22Rv1 (cell line): ENCODE measurements around the gene TLCD1.
"Not testable (repeated sequence)": the region's sequence is repeated elsewhere in the genome, so short reads cannot be mapped to it uniquely, and the experiment has no call there.

Experiments used
- H3K27ac ChIP-seq: fragments of 450-650 bp; 2 replicates; pipeline ENCODE4 v1.5.1; 2017
- ZFX ChIP-seq: fragments of 450-650 bp; IDR thresholded peaks from 2 replicates; pipeline ENCODE4 v1.6.1; 2017; ENCODE audit warnings: antibody characterized with exemption, borderline replicate concordance
- TF ChIP-seq, protein P1 (sequence below): fragments of 450-650 bp; IDR thresholded peaks from 2 replicates; pipeline ENCODE4 v1.5.1; 2017; ENCODE audit warnings: mild to moderate bottlenecking

Gene TLCD1

DNA sequence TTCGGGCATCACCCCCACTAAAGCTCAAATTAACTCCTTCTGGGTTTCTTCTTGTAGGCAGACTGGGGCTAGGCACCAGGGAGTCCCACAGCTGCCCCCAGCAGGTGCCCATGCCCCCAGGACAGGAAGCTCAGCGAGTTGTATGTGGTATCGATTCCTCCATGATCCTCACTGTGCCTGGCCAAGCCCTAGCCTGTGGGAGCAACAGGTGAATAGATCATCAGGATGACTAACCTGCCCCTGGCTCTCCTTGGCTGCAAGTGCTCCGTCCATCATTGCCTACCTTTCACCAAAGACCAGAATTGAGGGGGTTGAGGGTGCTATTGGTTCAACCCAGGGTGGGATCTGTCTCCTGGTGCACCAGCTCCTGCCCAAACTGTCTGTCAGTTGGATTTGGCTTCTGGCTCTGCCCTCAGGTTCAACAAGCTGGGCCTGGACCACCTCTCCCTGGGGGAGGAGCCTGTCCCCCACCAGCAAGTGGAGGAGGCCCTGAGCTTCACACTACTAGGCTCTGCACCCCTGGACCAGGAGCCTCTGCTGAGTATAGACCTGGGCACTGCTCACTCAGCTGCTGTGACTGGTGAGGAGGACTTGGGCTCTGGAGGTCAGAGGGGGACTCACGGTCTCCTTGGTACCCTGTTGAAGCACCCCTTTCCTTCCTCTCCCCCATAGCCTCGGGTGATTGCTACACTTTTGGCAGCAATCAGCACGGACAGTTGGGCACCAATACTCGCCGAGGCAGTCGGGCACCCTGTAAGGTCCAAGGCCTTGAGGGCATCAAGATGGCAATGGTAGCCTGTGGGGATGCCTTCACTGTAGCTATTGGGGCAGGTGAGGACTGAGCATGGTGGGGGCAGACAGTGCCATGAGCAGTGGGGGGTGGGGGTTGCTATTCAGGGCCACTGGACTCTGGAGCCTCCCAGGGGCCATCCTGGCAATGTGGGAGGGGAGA lies 14.6 kb upstream of the TLCD1 start:
- no peak for TF ChIP-seq ZFX
- TF ChIP-seq, protein P1, sequence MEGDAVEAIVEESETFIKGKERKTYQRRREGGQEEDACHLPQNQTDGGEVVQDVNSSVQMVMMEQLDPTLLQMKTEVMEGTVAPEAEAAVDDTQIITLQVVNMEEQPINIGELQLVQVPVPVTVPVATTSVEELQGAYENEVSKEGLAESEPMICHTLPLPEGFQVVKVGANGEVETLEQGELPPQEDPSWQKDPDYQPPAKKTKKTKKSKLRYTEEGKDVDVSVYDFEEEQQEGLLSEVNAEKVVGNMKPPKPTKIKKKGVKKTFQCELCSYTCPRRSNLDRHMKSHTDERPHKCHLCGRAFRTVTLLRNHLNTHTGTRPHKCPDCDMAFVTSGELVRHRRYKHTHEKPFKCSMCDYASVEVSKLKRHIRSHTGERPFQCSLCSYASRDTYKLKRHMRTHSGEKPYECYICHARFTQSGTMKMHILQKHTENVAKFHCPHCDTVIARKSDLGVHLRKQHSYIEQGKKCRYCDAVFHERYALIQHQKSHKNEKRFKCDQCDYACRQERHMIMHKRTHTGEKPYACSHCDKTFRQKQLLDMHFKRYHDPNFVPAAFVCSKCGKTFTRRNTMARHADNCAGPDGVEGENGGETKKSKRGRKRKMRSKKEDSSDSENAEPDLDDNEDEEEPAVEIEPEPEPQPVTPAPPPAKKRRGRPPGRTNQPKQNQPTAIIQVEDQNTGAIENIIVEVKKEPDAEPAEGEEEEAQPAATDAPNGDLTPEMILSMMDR: no peak
- no peak overlapping the region for H3K27ac ChIP-seq

GRCh38 chr17:28738680-28739384 lies 12.8 kb upstream of the TLCD1 start:
- TF ChIP-seq, protein P1: no peak
- H3K27ac ChIP-seq: no peak overlapping the region

DNA sequence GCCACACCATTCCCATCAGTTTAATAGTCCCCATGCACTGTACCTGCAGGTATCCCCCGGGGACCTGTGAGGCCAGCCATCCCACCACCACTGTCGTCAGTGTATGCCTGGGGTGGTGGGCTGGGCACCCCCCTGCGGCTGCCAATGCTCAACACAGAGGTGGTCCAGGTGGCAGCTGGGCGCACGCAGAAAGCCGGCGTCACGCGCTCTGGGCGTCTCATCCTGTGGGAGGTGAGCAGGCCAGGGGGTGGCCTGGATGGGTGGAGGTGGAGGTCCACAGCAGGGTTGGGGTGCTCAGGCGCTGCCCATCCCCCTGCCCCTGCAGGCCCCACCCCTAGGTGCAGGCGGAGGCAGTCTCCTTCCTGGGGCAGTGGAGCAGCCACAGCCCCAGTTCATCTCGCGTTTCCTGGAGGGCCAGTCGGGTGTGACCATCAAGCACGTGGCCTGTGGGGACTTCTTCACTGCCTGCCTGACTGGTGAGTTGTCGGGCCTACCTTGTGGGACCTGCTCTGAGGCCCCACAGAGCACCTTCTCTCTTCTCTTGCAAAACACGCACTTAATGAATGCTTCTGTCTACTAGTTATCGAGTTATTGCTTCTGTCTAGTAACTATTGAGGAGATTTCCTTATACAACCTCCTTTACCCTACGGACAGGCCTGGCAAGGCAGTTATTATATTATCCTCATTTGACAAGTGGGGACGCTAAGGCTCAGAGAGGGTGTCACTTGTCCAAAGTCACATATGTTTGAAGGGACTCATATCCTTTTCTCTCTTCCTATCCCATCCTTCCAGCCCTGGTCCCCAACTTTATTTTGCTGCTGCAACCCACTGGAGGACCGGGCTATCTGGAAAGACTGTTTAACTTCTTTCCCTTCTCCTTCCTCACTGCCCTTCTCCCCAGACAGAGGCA lies 12.0 kb upstream of the TLCD1 start:
- TF ChIP-seq, protein P1: no peak
- H3K27ac ChIP-seq: no peak overlapping the region

GRCh38 chr17:28737316-28737715 lies 11.3 kb upstream of the TLCD1 start:
- no peak overlapping the region for H3K27ac ChIP-seq
- TF ChIP-seq, protein P1: no peak
- TF ChIP-seq ZFX: no peak

DNA sequence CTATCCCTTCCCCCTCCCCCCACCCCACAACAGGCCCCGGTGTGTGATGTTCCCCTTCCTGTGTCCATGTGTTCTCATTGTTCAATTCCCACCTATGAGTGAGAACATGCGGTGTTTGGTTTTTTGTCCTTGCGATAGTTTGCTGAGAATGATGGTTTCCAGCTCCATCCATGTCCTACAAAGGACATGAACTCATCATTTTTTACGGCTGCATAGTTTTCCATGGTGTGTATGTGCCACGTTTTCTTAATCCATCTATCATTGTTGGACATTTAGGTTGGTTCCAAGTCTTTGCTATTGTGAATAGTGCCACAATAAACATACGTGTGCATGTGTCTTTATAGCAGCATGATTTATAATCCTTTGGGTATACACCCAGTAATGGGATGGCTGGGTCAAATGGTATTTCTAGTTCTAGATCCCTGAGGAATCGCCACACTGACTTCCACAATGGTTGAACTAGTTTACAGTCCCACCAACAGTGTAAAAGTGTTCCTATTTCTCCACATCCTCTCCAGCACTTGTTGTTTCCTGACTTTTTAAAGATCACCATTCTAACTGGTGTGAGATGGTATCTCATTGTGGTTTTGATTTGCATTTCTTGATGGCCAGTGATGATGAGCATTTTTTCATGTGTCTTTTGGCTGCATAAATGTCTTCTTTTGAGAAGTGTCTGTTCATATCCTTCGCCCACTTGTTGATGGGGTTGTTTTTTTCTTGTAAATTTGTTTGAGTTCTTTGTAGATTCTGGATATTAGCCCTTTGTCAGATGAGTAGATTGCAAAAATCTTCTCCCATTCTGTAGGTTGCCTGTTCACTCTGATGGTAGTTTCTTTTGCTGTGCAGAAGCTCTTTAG lies 10.1 kb upstream of the TLCD1 start:
- not testable (repeated sequence) for H3K27ac ChIP-seq

DNA sequence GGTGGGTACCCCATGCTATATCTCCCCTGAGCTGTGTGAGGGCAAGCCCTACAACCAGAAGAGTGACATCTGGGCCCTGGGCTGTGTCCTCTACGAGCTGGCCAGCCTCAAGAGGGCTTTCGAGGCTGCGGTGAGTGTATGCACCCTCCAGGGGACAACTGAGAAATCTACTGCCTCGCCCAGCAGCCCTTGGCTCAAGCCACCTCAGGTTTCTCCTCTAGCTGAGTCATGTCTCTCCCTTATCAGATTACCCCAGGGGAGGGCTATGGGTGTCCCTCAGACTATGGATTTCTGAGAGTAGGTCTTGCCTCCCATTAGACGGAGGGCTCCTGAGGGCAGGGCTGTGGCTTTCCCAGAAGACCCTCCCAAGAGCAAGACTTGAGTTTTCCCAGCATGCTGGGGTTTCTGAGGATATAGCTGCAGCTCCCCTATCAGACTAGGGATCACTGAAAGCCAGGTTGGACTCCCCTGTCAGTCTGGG lies 9.2 kb upstream of the TLCD1 start:
- no peak overlapping the region for H3K27ac ChIP-seq
- no peak for TF ChIP-seq ZFX
- TF ChIP-seq, protein P1: no peak
